HL-60 (cell line): Measurements from ENCODE around the gene ARID1B.

Experiments used
- CTCF ChIP-seq: IDR thresholded peaks from one replicate; pipeline ENCODE4 v1.5.1; 2011; ENCODE audit warnings: low read length, control low read depth, inconsistent platforms; ENCODE audit not compliant: insufficient read depth
- GABPA ChIP-seq: IDR thresholded peaks from 2 replicates; pipeline ENCODE4 v1.6.1; 2012; ENCODE audit warnings: low read depth
- POLR2AphosphoS5 ChIP-seq: IDR thresholded peaks from 2 replicates; pipeline ENCODE4 v1.6.1; 2012; ENCODE audit warnings: low read depth
- REST ChIP-seq: IDR thresholded peaks from 2 replicates; pipeline ENCODE4 v1.6.1; 2012; ENCODE audit warnings: low read depth; ENCODE audit not compliant: insufficient replicate concordance
- SPI1 ChIP-seq: IDR thresholded peaks from 2 replicates; pipeline ENCODE4 v1.6.1; 2012; ENCODE audit warnings: low read depth, mild to moderate bottlenecking, borderline replicate concordance

GRCh38 chr6:156771761-156772160, 5.4 kb upstream of the ARID1B start:
- TF ChIP-seq SPI1 (no peak), CTCF (no peak), REST (no peak), POLR2AphosphoS5 (no peak), GABPA (no peak)
